Endothelial cell (in vitro differentiated cells): ENCODE results near the gene MXRA7. TPM values are rescaled to one million over a fixed set of nuclear protein-coding genes. Genes with fewer than 3 reads are reported as not detected.

ENCODE experiments used
- DNase-seq: peaks from one replicate; pipeline ENCODE4 v3.0.0; 2021; ENCODE audit warnings: low spot score
- H3K27ac Mint-ChIP-seq: one replicate; pipeline ENCODE4 v1.8.0; 2021; ENCODE audit warnings: mixed read lengths, inconsistent platforms; ENCODE audit not compliant: unreplicated experiment
- H3K27me3 Mint-ChIP-seq: one replicate; pipeline ENCODE4 v1.8.0; 2021; ENCODE audit warnings: mild to moderate bottlenecking, moderate library complexity, mixed read lengths, inconsistent platforms; ENCODE audit not compliant: unreplicated experiment
- H3K36me3 Mint-ChIP-seq: one replicate; pipeline ENCODE4 v1.8.0; 2021; ENCODE audit warnings: mild to moderate bottlenecking, low read depth, mixed read lengths, inconsistent platforms; ENCODE audit not compliant: unreplicated experiment
- H3K4me1 Mint-ChIP-seq: one replicate; pipeline ENCODE4 v1.8.0; 2021; ENCODE audit warnings: mild to moderate bottlenecking, mixed read lengths, inconsistent platforms; ENCODE audit not compliant: unreplicated experiment
- H3K4me3 Mint-ChIP-seq: one replicate; pipeline ENCODE4 v1.8.0; 2021; ENCODE audit warnings: mild to moderate bottlenecking, mixed read lengths, inconsistent platforms; ENCODE audit not compliant: unreplicated experiment
- H3K9me3 Mint-ChIP-seq: one replicate; pipeline ENCODE4 v1.8.0; 2021; ENCODE audit warnings: mixed read lengths, inconsistent platforms; ENCODE audit not compliant: unreplicated experiment
- total RNA-seq: library from RNA; stranded (reverse); fragmentation: NEBNext Ultra II Directional; extraction: Animal tissue kit (Norgen Biotek cat#: 25700); gene quantifications from one replicate; pipeline ENCODE4 v1.2.1, GENCODE V29; 2021; ENCODE audit not compliant: unreplicated experiment
- TF ChIP-seq, protein P1 (sequence below): fragments of 200-600 bp; sonication (generic); IDR thresholded peaks from one replicate; pipeline ENCODE4 v1.5.0; 2021; ENCODE audit warnings: antibody characterized with exemption; ENCODE audit not compliant: unreplicated experiment

MXRA7 gene
- total RNA-seq, 1 donor from 2014 or later = 51.6 TPM

DNA sequence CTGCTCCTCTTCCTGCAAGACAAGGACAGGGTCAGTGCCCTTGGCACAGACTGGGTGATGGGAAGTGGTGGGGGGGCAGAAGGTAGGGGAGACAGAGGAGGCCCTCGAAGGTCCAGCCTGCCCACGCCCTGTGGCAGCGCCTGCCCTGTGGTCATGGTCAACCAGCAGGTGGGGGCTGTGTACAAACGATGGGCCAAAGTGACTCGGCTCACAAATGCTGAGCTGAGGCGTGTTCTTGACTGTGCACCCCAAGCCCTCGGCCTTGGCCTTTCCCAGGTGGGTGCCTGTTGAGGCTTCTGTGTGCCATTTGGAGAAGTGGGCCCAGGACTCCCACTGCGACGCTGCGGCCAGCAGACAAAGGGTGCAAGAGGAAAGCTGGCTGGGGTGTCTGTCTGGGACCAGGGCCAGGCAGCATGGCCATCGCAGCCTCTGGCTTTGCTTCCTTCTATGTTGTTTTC is 22.6 kb downstream of the MXRA7 start:
- no peaks in the 10 kb centered on the region for H3K9me3 Mint-ChIP-seq
- no peaks in the 10 kb centered on the region for H3K36me3 Mint-ChIP-seq
- TF ChIP-seq, protein P1, sequence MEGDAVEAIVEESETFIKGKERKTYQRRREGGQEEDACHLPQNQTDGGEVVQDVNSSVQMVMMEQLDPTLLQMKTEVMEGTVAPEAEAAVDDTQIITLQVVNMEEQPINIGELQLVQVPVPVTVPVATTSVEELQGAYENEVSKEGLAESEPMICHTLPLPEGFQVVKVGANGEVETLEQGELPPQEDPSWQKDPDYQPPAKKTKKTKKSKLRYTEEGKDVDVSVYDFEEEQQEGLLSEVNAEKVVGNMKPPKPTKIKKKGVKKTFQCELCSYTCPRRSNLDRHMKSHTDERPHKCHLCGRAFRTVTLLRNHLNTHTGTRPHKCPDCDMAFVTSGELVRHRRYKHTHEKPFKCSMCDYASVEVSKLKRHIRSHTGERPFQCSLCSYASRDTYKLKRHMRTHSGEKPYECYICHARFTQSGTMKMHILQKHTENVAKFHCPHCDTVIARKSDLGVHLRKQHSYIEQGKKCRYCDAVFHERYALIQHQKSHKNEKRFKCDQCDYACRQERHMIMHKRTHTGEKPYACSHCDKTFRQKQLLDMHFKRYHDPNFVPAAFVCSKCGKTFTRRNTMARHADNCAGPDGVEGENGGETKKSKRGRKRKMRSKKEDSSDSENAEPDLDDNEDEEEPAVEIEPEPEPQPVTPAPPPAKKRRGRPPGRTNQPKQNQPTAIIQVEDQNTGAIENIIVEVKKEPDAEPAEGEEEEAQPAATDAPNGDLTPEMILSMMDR = no peak
- no peak for DNase-seq
- H3K4me1 Mint-ChIP-seq = peaks cover 4% of the 10 kb centered on the region
- peaks cover 5% of the 10 kb centered on the region for H3K27me3 Mint-ChIP-seq
- no peak overlapping the region for H3K27ac Mint-ChIP-seq
- no peak overlapping the region for H3K4me3 Mint-ChIP-seq

DNA sequence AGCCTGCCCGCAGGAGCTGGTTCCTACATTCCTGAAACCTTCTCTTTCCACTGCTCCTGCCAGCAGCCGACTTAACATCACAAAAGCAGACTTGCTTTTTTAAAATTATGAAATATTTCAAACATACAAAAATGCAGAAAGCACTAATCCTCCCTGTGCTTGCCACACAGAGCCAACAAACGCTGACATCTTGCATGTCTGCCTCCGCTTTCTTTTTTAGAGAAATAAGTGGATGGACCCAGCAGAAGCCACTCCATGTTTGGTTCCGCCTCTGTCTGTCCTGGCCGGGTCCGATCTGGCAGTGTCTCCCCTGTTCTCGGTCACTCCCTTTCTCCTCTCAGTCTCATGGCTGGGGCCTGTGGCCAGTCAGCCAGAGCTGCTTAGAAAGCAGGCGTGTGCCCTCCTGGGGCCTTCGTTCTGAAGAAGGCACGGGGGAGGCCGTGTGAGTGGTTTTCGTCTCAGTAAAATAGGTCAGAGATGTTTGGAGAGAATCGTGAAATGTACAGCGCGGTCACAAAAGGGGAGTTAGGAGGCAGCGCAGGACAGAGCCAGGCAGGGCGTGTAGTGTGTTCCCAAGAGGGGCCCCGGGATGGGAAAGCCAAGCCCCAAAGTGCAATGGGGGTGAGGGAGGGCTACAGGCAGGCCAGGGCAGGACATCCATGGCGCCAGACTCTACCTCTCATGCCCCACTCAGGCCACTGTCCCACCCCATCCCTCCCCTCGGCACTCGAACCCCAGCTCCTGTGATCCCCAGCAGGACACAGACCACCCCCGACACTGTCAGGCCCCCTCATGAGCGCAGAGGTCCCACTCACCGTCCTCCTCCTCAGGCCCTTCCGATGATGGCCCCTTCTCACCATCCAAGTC is 23.2 kb downstream of the MXRA7 start:
- no peak overlapping the region for H3K27ac Mint-ChIP-seq
- no peaks in the 10 kb centered on the region for H3K36me3 Mint-ChIP-seq
- TF ChIP-seq, protein P1 = no peak
- H3K4me3 Mint-ChIP-seq = no peak overlapping the region
- no peaks in the 10 kb centered on the region for H3K9me3 Mint-ChIP-seq
- peaks cover 5% of the 10 kb centered on the region for H3K27me3 Mint-ChIP-seq
- peaks cover 4% of the 10 kb centered on the region for H3K4me1 Mint-ChIP-seq
- no peak for DNase-seq

DNA sequence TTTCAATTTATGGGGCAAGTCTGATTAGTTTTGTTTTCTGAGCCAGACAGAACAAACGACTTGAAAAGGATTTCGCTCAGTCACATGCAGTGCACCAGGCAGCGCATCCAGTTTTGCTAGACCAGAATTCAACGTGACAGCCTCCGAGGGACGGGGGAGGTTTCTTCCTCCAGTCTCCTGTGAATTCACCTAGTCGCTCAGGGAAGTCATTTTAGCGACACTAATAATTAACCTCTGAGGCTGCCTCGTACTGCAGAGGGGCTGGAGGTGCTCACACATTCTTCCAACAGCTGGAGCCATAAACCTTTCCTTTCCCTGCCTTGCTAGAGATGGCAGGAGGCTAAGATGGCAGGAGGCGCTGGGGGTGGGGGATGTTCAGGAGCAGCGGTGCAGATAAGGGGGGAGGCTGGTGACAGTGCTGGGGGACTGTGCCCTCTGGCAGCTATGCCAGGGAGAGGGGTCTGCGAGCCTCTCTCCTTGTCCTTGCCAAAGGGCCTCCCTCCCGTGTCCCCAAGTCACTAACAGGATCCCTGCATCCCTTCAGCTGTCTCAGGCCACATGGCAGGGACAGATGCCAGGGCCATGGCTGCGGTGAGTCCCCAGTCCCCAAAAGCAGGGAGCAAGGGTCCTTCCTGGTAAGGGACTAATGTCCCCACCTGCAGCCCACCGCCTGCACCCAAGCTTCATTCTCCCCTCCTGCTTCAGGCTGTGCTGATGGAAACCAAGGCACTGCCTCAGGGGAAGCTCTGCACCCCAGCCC is 24.0 kb downstream of the MXRA7 start:
- TF ChIP-seq, protein P1 = no peak
- peaks cover 4% of the 10 kb centered on the region for H3K4me1 Mint-ChIP-seq
- no peak overlapping the region for H3K4me3 Mint-ChIP-seq
- no peak for DNase-seq
- H3K36me3 Mint-ChIP-seq = peaks cover 4% of the 10 kb centered on the region
- H3K9me3 Mint-ChIP-seq = no peaks in the 10 kb centered on the region
- no peak overlapping the region for H3K27ac Mint-ChIP-seq
- H3K27me3 Mint-ChIP-seq = peaks cover 6% of the 10 kb centered on the region

DNA sequence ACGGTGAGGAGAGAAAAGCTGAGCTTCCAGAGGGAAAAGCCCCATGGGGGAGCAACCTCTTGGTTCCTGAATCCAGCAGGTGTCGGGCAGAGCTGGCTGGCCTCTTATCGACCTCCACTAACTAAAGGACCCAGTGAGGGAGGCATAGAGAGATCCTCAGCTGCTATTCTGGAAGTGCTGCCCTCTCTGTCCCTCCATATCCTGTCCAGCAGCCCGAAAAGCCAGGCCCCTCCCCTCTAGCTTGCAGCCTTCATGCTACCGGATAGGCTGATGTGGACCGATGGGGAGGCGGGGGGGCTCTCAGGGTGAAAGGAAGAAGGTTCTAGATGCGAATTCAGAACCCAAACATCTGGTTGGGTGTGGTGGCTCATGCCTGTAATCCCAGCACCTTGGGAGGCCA is 24.9 kb downstream of the MXRA7 start:
- no peak overlapping the region for H3K27ac Mint-ChIP-seq
- H3K27me3 Mint-ChIP-seq = peaks cover 8% of the 10 kb centered on the region
- peaks cover 4% of the 10 kb centered on the region for H3K4me1 Mint-ChIP-seq
- no peaks in the 10 kb centered on the region for H3K9me3 Mint-ChIP-seq
- TF ChIP-seq, protein P1 = no peak
- H3K36me3 Mint-ChIP-seq = peaks cover 9% of the 10 kb centered on the region
- no peak for DNase-seq
- H3K4me3 Mint-ChIP-seq = no peak overlapping the region
